Prostate gland (tissue), 2 donors: ENCODE data around the gene UBE2O.

Experiments used
- CTCF ChIP-seq, 4 experiments: fragments of 200-600 bp in 2 of 4; fragments of 450-650 bp in 2 of 4; sonication (generic) in 2 of 4; IDR thresholded peaks; 1 replicate in 3 of 4; 2 replicates in 1 of 4; pipeline ENCODE4 v1.5.1; 2016 to 2019; ENCODE audit warnings: antibody characterized with exemption in 4 of 4, mild to moderate bottlenecking in 2 of 4, moderate library complexity in 2 of 4
- POLR2A ChIP-seq: fragments of 450-650 bp; IDR thresholded peaks from one replicate; pipeline ENCODE4 v1.6.1; 2016; ENCODE audit warnings: antibody characterized with exemption, mild to moderate bottlenecking

- TF ChIP-seq POLR2A (peak; percentile 10), CTCF (IDR thresholded peaks at IDR 0.05) (no peak)
These were observed 67.7 kb downstream of the UBE2O start for GRCh38 chr17:76384987-76385891.
